Lower lobe of right lung (tissue), 2 donors: ENCODE data around the gene TENT5C. TPM values are rescaled to one million over a fixed set of nuclear protein-coding genes. Genes with fewer than 3 reads are reported as not detected.

Experiments used
- ATAC-seq, 2 donors: fragments of 200-7000 bp; cut with Tn5 transposase; one replicate each; pipeline ENCODE4 v1.9.1; 2020 to 2022; ENCODE audit warnings: mild to moderate bottlenecking in 2 of 2, moderate library complexity in 2 of 2
- DNase-seq: peaks from one replicate; pipeline ENCODE4 v3.0.0-alpha.2; 2020
- H3K27ac ChIP-seq: fragments of 200-600 bp; one replicate; pipeline ENCODE4 v1.8.0; 2022
- H3K27me3 ChIP-seq: fragments of 200-600 bp; one replicate; pipeline ENCODE4 v1.8.0; 2022; ENCODE audit warnings: low read depth
- H3K36me3 ChIP-seq: fragments of 200-600 bp; one replicate; pipeline ENCODE4 v1.8.0; 2022; ENCODE audit warnings: mild to moderate bottlenecking
- H3K4me1 ChIP-seq: fragments of 200-600 bp; one replicate; pipeline ENCODE4 v1.8.0; 2022
- H3K4me3 ChIP-seq: fragments of 200-600 bp; one replicate; pipeline ENCODE4 v1.8.0; 2022; ENCODE audit warnings: mild to moderate bottlenecking
- H3K9me3 ChIP-seq: fragments of 200-600 bp; one replicate; pipeline ENCODE4 v1.8.0; 2022
- intact Hi-C: fragments of 100-400 bp; cut with DNase I; formaldehyde crosslinking; loops from one replicate; pipeline ENCODE4 v1.11.0; 2022
- total RNA-seq: library from RNA; stranded (reverse); fragmentation: NEBNext Ultra II Directional; extraction: Animal tissue kit (Norgen Biotek cat#: 25700); gene quantifications from one replicate; pipeline ENCODE4 v1.2.1, GENCODE V29; 2021
- TF ChIP-seq, protein P1 (sequence below): fragments of 200-600 bp; IDR thresholded peaks from one replicate; pipeline ENCODE4 v1.8.0; 2022; ENCODE audit warnings: antibody characterized with exemption, mild to moderate bottlenecking
- donor health status: DM: no; HTN: yes; CAD: no; lungs with severe emphysema.

Gene TENT5C
- total RNA-seq, 1 donor from 2014 or later, result 23.2 TPM

DNA sequence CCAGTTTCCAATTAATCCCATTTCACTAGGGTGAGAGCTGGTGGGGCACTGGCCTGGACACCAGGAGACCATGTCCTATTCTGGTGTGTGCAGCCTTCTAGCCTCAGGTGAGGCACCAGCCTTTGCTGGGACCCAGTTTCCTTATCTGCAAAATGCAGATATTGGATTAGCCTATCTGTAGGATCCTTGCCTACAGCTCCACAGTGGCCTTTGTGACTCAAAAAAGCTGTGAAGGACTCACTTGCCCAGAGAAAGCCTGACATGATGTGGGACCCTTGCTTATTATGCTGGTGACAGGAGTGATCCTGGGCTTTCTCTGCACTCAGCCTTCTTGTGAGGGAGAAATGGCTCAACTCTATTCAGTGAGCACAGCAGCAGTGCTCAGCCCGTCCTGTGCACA lies 32.3 kb downstream of the TENT5C start:
- no peaks in the 10 kb centered on the region for H3K27me3 ChIP-seq
- DNase-seq (no peak), ATAC-seq (no peak)
- no peak overlapping the region for H3K4me3 ChIP-seq
- no peak overlapping the region for H3K27ac ChIP-seq
- H3K36me3 ChIP-seq, result no peaks in the 10 kb centered on the region
- H3K9me3 ChIP-seq, result no peaks in the 10 kb centered on the region
- peaks cover 11% of the 10 kb centered on the region for H3K4me1 ChIP-seq
- intact Hi-C loops, result no loop called here
- TF ChIP-seq, protein P1, sequence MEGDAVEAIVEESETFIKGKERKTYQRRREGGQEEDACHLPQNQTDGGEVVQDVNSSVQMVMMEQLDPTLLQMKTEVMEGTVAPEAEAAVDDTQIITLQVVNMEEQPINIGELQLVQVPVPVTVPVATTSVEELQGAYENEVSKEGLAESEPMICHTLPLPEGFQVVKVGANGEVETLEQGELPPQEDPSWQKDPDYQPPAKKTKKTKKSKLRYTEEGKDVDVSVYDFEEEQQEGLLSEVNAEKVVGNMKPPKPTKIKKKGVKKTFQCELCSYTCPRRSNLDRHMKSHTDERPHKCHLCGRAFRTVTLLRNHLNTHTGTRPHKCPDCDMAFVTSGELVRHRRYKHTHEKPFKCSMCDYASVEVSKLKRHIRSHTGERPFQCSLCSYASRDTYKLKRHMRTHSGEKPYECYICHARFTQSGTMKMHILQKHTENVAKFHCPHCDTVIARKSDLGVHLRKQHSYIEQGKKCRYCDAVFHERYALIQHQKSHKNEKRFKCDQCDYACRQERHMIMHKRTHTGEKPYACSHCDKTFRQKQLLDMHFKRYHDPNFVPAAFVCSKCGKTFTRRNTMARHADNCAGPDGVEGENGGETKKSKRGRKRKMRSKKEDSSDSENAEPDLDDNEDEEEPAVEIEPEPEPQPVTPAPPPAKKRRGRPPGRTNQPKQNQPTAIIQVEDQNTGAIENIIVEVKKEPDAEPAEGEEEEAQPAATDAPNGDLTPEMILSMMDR, result no peak

DNA sequence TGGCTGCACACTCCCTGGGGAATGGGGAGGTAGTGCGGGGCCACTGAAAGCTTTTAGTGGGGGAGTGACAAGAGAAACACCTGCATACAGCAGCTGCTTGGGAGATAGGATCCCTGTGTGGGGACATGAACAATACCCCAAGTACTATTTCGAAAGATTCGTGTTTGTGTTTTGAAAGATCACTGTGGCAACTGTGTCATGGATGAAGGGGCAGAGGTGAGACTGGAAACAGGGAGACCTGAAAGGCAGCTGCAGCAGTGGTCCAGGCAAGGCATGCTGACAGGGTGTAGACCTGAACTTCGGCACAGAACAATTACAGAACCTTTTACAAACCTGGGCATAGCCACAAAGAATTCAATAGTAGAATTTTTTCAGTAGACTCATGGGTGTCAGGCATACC lies 32.9 kb downstream of the TENT5C start:
- Histone ChIP-seq H3K27me3 (no peaks in the 10 kb centered on the region), H3K27ac (no peak overlapping the region), H3K9me3 (no peaks in the 10 kb centered on the region), H3K4me3 (no peak overlapping the region), H3K36me3 (no peaks in the 10 kb centered on the region), H3K4me1 (peaks cover 5% of the 10 kb centered on the region)
- intact Hi-C loops, result no loop called here
- DNase-seq (no peak), ATAC-seq (no peak)
- TF ChIP-seq, protein P1, result no peak

DNA sequence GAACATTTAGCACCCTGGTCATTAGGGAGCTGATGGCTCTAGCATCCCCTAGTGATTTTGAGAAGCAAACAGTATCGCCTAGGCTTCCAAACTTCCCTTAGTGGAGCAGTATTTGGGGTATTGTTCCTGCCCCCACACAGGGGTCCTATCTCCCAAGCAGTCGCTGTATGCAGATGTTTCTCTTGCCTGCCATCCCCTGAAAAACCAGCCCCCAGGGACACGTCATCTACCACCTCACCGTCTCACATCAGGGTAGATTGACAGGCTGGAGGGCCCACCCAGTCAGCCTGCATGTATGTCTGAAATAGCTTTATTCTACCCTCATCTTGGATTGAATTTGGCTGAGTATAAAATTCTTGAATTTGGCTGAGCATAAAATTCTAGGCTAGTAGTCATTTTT lies 33.9 kb downstream of the TENT5C start:
- Histone ChIP-seq H3K4me1 (no peaks in the 10 kb centered on the region), H3K9me3 (no peaks in the 10 kb centered on the region), H3K27ac (no peak overlapping the region), H3K27me3 (no peaks in the 10 kb centered on the region), H3K36me3 (no peaks in the 10 kb centered on the region), H3K4me3 (no peak overlapping the region)
- intact Hi-C loops, result no loop called here
- TF ChIP-seq, protein P1, result no peak
- no peak for ATAC-seq
- DNase-seq, result no peak

DNA sequence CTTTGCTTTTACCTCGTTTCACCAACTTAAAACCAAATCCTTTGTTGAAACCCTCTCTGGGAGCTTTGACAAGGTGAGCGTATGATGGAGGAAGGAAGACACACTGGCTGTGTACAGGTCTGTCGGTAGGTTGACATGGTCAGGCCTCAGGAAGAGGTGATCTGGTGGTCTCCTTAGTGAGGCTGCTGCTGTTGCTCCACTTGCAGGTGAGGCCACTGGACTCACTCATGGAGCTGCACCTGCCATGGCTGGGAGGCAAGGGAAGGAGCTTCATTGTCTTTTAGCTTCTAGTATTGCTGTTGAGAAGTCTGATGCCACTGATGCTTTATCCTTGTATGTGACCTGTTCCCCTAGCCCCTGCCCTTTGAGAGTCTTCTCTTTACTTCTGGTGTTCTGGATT lies 35.7 kb downstream of the TENT5C start:
- Histone ChIP-seq H3K36me3 (no peaks in the 10 kb centered on the region), H3K27me3 (no peaks in the 10 kb centered on the region), H3K27ac (no peak overlapping the region), H3K4me1 (no peaks in the 10 kb centered on the region), H3K4me3 (no peak overlapping the region), H3K9me3 (no peaks in the 10 kb centered on the region)
- DNase-seq (no peak), ATAC-seq (no peak)
- intact Hi-C loops, result no loop called here
- TF ChIP-seq, protein P1, result no peak

DNA sequence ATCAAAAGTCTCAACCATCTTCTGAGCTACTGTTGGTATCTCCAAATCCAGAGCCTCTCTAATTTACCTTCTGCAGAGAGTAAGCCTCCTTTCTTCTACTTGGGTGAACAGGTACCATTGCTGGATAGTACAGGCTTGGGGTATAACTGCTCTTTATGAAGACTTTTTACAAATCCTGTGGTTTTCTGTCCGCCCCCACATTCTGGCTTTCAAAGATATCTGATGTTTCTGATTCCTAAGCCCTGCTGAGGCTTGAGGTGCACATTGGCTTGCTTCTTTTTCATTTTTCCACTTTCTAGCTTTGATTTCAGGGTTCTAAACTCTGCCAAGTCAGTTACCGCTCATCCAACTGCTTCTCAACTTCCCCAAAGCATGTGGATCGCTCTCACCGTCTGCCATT lies 37.1 kb downstream of the TENT5C start:
- Histone ChIP-seq H3K4me1 (no peaks in the 10 kb centered on the region), H3K36me3 (no peaks in the 10 kb centered on the region), H3K4me3 (no peak overlapping the region), H3K9me3 (no peaks in the 10 kb centered on the region), H3K27me3 (no peaks in the 10 kb centered on the region), H3K27ac (no peak overlapping the region)
- ATAC-seq (no peak), DNase-seq (no peak)
- intact Hi-C loops, result no loop called here
- TF ChIP-seq, protein P1, result no peak

DNA sequence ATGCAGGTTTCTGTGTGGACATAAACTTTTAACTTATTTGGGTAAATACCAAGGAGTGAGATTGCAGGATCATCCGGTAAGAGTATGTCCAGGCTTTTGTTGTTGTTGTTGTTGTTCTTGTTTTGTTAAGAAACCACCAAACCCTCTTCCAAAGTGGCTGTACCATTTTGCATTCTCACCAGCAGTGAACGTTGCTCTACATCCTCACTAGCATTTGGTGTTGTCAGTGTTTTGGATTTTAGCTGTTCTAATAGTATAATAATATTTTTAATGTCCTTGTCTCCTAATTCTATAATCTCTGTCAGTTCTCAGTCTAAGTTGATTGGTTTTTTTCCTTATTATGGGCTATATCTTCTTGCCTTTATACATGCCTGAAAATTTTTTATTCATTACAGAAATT lies 37.8 kb downstream of the TENT5C start:
- Histone ChIP-seq H3K4me3 (no peak overlapping the region), H3K27me3 (no peaks in the 10 kb centered on the region), H3K36me3 (no peaks in the 10 kb centered on the region), H3K27ac (no peak overlapping the region), H3K4me1 (no peaks in the 10 kb centered on the region), H3K9me3 (no peaks in the 10 kb centered on the region)
- no peak for ATAC-seq
- intact Hi-C loops, result no loop called here
- TF ChIP-seq, protein P1, result no peak
- DNase-seq, result no peak
